CD4-positive, alpha-beta T cell treated with Interleukin-17A for 1 hour (primary cell): ENCODE results near the gene GBGT1.

Experiments
- DNase-seq: peaks from one replicate; pipeline ENCODE4 v3.0.0-alpha.2; 2020

The GBGT1 gene

DNA sequence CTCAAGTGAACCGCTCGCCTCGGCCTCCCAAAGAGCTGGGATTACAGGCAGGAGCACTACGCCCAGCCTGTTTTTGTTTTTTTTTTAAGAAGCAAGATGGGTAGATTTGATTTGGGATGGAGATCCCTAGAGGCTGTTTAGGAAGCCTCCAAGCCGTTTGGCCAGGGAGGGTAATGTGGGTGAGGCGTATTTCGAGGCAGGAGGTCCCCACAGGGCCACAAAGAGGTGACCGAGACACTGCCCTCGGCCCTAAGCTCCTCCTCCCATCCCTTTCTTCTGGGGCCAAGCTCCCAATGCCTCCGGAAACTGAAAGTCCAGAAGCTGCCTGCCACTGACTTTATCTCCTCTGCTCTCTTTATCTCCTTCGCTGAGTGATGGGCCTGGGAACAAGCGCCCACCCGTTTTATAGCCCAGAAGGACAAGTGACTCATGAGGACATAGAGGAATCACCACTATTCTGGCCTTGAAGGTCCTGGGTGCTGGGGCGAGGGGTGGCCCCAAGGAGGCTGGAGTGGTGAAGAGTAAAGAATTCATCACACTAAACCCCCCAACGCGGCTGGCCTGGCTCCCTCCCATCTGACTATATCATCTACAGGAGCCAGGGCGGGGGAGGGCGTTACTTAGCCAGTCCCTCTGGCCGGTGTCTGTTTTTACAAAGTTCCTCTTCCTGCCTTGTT, 40.6 kb downstream of the GBGT1 start:
- DNase-seq: no peak

DNA sequence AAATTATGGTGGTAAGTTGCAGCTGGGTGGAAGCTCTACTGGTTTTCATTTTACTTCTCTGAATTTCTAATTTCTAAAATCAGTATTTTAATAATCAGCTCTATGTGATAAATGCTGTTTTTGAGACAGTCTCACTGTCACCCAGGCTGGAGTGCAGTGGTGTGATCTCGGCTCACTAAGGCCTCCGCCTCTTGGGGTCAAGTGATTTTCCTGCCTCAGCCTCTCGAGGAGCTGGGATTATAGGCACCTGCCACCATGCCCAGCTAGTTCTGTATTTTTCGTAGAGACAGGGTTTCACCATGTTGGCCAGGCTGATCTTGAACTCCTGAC, 41.1 kb downstream of the GBGT1 start:
- no peak for DNase-seq

DNA sequence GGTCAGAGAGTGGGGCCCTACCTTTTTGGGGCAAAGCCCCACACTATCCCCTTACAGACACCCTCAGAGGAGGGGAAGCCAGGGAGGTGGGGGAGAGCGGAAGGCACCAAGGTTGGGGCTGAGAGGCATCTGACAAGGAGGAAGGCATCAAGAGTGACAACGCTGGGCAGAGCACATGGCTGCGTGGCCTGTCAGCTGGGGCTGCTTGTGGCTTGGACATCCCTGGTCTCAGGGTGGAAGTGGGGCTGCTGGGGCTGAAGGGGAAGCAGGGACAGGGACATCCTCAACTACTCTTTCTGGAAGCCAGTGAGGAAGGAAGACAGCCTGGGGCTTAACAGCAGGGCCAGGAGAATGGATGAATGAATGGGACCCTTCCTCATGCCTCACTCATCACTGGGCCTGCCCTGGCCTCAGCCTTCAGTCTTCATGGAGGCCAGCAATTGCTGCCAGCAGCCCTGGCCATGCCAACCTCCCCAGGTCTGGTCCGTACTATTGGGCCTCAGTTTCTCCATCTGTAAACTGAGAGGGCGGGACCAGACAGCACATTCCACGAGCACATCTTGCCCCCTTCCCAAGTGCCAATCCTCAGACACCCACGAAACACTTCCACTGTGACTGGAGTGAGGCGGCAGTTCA, 41.7 kb downstream of the GBGT1 start:
- DNase-seq: no peak

DNA sequence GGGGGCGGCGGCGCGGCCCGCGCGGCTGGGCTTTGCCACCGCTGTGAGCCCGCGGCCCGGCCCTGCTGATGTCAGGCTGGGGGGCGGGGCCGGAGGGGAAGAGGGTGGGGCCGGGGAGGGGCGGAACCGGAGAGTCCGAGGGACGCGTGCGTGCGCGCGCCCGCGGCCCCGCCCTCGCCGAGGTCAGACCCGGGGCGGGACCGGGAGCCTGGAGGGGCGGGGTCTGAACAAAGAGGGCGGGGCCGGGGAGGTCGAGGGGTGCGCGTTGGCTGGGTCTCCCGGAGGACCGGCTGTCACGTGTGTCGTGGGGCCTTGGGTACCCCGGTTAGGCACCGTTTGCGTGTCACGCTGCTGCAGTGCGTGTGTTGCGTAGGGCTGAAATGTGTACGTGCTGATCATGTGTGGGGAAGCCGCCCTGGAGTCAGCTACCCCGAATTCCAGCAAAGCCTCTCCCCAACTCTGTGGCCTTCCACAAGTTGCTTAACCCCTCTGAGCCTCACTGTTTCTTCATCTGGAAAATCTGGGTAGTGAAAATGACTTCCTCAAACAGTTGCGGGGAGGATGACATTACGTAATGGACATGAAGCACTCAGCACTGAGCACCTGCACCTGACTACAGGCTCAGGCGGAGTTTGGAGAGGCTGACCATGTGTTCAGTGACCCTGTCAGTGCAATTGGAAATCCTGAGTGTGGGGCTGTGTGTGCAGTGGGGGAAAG, 42.4 kb downstream of the GBGT1 start, which contains the start of gene RALGDS:
TSS of gene RALGDS (minus strand) at position 43 of the 717 bp plus-strand sequence. CDS start 86 bp downstream, outside the sequence.
- DNase-seq: peak; percentile 94

DNA sequence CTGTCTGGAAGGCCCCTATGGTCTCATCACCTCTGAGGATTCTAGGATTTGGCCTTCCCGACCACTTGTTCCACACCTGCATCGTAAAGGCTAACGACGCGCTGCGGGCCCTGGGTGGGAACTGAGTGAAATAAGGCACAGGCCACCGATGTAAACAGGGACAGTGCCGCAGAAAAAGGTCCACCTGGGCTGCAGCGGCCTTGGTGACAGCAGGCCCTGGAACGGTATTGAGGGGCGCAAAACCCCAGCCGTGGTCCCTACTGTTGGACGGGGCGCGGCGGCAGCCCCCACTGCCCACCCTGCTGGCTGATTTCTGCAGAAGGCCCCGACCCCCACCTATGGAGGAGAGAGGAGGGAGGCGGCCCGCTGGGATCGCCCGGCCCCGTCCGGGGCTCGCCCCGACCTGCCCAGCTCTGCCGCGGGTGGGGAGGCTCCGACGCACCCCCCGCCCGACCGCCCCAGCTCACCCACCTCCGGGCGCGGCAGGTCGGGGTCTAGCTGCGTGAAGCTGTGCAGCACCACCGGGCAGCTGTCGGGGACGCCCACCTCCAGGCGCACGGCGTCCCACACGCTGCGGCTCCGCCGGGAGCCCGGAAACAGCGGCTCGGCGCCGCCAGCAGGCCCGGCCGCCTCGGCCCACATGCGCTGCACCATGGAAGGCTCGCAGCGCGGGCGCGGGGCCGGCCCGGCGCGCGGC, 43.1 kb downstream of the GBGT1 start:
- DNase-seq: no peak

DNA sequence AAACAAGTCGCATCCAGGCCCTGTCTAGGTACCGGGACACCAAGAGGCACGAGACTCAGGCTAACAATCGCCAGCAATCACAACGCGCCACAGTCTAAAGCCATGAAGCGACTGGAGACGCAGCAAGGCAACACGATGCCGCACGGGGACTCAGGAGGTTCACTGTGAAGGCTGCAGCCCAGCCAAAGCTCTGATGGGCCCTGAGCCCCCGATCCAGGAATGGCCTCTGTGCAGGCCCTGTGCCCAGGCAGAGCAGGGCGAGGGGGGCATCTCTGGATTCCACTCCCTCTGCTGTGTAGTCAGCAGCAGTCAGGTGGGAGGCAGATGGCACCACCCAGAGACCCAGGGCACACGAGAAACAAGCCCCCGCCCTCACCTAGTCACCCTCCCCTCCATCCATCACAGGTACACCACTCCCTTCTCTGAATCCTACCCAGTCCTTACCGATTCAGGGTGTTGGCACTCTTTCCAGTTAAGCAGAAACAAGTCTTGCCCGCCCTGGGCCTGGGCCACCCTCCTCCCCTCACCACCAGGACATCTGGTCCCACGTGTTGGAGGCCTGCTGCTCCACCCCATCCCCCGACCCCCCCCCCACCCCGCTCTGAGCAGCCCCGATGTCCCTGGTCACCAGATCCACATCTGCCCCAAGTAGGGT, 43.7 kb downstream of the GBGT1 start:
- no peak for DNase-seq

DNA sequence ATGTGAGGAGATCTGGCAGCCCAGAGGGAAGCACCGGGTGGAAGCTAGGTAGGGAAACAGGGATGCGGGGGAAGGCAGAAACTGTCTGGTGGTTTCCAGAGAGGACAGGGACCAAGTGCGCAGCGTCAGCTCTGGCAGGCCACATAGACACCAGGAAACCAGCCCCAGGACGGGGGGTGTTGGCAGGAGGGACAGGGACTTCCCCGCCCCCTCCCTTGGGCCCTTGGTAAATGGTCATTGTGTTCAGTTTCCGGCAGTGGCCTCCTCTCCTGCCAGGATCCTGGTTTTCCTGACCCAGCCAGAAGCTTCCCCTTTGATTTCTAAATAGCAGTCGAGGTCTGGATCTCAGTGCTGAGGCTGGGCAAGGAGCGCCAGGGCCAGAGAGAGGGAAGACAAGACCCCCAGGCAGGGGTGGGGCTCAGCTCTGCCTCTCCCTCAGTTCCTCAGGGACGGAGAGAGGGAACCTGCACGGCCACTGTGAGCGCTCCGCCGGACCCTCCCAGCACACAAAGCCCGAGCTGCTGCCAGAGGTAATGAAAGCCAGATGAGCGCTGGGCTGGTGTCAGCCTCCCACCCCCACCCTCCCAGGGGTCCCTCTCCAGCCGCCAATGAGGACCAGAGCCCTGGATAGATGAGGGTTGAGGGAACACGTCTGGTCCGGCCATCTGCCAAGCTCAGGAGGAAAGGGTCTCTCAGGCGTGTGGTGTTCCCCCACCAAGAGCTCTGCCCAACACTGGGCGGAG, 44.4 kb downstream of the GBGT1 start:
- DNase-seq: no peak

DNA sequence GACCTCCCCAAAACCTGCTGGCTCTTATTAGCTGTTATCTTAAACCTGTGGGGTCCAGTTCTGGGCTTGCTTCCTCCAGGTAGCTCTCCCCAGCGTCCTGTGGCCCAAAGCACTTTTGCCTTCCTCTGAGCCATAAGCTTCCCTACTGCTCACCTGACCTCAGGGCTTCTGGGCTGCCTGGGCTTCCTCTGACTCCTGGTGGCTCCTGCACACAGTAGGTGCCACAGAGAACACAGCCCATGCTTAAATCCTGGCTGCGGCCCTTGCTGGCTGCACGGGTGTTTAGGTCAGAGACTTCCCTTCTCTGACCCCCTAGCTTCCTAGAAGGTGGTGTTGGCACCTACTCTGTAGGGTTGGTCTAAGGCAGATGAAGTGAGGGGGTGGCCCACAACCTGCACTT, 45.1 kb downstream of the GBGT1 start:
- DNase-seq: no peak

DNA sequence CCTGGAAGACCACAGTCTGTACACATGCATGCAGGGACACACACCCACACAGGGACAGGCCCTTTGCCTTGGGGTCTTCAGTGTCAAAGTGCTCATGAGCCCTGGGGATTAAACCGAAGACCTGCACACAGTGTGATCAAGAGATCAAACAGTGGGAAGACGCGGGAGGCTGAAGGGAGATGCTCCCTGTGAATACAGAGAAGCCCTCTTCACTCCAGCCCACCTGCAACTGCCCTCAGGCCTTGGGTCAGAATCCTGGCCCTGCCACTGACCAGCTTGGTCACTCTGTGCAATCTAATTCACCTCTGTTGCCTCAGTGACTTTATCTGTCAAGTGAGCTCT, 45.6 kb downstream of the GBGT1 start:
- no peak for DNase-seq

DNA sequence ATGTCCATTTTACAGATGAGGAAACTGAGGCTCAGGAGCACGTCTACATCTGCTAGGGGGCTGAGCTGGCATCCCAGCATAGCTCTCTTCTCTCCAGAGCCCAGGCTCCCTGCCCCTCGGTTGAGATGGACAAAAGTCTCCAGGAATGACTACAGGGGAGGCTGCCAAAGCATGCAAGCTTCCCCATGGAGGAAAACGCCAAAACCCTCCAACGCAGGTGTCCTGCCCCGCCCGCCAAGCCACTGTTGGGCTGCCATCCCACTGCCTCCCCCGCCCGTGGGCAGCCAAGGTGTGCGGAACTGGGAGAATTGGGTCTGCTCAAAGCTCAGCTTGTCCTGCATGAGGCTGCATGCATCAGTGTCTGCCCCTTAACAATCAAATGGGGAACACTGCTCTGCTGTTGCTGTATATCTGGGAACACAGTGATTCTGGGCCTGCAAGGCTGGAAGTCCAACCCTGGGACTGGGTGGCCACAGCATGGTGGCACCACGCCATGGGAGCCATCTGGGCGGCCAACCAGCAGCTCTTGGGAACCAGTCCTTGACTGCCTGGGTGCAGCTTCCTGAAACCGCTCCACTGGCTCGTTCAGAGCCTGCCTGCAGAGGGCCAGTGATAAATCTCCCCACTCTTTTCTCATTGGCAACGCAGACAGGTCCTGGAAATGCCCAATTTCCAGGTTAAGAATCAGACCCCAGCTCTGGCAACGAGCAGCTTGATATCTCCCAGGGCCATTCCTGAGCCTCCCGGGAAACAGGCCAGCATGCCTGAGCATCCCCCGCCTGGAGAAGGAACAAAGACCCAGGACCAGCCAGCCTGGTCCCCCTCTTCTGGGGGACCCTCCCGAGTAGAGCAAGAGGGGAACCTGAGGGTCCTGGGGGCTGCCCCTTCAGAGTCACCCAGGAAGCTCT, 46.2 kb downstream of the GBGT1 start:
- DNase-seq: no peak

DNA sequence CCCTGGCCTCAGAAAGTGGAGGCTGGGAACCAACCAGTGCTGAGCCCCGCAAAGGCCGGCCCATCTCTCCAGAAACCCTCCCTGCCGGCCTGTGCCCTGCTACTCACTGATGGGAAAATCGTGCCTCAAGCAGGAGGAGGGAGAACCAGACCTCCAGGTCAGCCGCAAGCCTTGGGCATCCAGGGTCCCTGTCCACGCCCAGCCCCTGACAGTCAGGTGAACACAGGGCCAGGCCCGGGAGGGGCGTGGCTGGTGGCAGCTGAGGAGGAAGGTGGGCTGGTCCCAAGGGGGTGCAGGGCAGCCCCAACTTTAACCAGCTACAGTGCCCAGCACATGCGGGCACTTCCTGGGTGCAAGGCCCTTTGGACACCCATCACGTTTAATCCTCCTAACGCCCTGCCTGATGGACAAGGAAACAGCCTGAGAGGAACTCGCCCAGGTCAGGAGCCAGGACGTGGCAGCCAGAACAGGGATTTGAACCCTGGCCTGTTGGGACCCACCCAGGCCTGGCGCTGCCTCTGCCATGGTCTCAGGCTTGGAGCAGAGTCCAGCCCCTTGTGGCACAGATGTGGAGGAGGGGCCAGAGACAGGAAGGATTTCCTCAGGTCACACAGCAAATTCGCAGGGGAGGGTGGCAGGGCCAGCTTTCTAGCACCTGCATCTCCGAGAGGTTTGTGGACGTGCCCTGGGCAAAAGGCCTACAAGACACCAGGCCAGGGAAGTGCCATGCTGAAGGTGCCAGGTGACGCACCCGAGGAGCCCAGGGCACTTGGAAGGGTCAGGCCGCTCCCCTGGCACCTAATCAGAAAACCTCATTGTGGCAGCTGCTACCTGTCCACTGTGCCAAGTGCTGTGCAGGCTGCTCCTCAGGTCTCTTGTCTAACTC, 47.1 kb downstream of the GBGT1 start:
- DNase-seq: no peak

DNA sequence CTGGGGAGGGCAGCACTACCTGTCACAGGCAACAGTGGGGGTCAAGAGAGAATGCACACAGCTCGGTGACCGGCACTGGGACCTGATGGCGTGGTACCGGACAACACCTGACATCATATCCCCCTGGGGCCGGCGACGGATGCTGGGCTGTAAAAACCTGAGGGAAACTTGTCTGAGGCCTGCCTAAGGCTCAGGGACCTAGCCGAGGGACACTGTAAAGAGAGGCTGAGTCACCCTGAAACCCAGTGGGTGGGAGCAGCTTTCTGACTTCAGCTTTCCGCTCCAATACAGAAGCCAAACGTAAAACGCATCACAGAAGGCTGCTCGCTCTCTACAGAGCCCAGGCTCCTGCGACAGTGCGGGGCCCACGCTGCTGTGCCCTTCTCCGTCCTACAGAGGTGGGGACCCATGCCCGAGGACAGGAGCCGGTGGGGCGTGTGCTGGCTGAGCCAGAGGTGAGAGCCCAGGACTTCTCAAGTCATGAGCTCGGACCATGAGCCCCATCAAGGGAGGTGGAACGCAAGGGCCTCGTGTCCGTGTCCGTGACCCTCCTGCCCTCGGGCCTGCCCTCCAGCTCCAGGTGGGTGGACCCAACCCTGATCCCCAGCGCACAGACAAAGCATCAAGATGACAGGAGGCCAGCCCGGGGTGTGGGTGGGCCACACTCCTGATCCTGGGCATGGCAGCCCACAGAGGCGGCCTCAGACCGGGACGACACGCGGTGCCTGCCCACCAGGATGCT, 47.9 kb downstream of the GBGT1 start:
- peak; percentile 55 for DNase-seq

DNA sequence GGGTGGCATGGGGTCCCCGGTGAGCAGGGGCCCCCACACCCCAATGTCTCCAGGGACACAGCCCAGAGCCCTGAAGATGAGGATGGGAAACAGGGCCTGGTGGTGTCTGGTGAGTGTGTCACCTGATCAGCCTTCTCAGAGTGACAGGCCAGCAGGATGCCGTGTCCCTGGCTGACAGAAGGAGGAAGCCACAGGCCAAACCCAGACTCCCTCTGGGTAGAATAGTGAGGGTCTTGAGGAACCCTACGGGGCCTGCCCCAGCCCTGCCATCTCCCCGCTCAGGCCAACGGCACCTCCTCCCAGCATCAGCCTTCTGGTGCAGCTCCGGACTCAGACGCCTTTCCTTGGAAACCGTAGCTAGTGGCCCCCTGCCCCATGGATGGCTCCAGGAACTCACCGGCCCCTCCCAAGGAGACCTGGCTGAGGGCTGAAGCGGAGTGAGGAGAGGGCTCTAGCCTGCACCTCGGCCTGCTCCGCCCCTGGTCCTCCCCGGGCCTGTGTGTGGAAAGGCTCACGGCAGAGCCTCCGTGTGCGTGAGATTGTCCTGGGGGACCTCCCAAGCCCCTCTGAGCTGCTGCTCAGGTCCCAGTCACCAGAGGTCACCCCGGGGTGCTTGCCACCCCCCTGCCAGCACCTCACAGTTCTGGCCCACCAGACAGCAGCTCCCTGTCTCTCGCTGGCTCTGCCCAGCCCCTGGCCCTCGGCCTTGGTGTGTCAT, 48.7 kb downstream of the GBGT1 start:
- no peak for DNase-seq

DNA sequence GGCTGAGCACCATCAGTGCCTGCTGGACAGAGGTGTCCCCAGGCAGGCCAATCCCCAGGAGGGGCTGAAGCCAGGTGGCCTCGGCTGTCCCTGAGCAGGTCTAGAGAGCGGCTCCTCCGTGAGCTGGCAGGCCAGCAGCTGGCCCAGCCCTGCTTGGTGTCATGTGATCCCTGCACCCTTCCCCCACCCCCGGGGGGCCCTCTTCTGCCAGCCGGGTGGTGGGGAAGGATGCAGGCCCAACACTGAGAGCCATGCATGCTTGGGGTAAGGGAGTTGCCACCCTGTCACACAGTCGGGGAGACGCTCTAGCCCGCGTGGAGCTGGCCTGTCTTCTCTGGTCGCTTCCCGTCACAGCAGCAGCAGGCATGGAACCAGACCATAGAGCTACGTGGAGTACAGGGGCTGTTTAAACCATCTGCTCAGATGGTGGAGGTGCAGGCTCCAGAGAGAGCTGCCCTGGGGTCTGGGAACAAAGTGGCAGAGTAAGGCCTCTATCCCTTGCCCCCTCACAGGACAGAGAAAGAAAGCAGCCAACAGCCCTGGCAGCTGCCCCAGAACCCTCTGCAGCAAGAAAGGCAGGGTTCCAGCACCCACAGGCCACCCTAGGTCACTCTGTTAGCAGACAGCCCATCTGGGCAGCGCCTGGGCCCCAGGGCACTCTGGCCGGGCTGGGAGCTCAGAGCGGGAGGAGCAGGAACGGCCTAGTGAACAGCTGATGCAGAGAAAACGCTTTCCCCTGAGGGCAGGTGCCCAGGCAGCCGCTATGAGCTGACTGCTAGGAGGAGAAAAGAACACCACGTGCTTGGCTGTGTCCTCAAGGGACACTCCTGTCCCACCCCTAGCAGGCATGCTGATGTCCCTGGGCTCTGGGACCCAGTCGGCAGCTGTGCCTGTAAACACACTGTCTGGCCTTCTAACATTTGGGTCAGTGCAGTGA, 49.5 kb downstream of the GBGT1 start:
- no peak for DNase-seq

DNA sequence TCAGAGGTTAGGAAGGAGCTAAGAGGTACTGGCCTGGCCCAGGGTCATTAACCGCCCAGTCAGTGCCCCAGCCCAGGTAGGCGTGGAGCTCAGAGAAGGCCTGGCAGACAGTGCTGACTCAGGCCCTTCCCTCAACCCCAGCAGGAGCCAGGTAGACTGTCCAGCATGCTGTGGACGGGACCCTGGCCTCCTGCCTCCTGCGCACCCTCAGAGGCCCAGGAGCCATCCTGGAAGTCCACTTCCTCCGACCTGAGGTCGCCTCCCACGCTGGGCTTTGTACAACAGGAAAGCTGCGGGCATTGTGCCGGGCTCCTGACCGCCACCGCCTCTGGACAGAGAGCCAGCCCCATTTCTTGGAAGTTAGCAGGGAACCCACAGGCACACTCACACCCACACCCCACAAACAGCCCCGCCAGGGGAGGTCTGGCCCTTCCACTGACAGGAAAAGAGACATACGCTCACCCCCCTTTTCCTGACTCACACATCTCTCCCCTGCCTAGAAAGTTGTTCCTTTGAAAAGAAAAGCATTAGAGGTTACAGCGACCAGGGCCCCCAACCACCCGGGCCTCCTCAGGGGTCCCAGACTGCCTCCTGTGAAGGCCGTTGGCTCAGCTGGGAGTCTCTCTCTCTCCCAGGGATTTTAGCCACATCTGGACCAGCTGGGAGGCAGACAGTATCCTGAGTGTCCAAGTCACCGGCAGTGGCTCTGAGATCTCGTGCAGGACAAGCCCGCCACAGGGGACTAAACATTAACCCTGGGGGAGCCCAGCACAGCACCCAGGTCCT, 50.4 kb downstream of the GBGT1 start:
- no peak for DNase-seq

DNA sequence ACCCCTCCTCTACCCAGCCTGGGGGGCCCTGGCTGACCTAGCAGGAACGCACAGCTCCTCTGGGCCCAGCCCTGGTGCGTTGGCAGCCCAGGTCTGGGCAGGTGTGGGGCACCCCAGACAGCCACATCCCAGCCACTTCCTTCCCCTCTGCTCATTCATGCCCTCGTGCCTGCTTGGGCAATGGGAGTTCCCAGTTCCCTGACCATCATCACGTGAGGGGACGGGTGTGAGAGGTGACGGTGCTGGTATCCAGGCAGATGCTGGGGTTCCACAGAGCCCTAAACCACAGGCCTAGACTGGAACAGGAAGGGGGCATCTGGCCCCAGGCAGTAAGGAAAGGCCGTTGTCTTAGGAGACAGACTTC, 51.1 kb downstream of the GBGT1 start:
- DNase-seq: peak; percentile 72
